Lower leg skin (tissue), 3 donors: ENCODE measurements around the gene PDK4.

Experiments used
- CTCF ChIP-seq, 3 donors: fragments of 450-650 bp; IDR thresholded peaks; one replicate each; pipeline ENCODE4 v1.5.1; 2016; ENCODE audit warnings: antibody characterized with exemption in 3 of 3, mild to moderate bottlenecking in 3 of 3, moderate library complexity in 2 of 3
- POLR2A ChIP-seq, 2 donors: fragments of 450-650 bp; IDR thresholded peaks; one replicate each; pipeline ENCODE4 v1.6.1; 2016 to 2017; ENCODE audit warnings: antibody characterized with exemption in 2 of 2, mild to moderate bottlenecking in 1 of 2, moderate library complexity in 1 of 2

- TF ChIP-seq POLR2A (IDR thresholded peaks at IDR 0.05) = no peak
- TF ChIP-seq CTCF (IDR thresholded peaks at IDR 0.05) = no peak
Observed at GRCh38 chr7:95584769-95585425, 11.4 kb downstream of the PDK4 start.
